Measurements from ENCODE around the gene SLC45A1.
"Not testable (repeated sequence)": the region's sequence is repeated elsewhere in the genome, so short reads cannot be mapped to it uniquely, and the experiment has no call there.

SLC45A1 gene

DNA sequence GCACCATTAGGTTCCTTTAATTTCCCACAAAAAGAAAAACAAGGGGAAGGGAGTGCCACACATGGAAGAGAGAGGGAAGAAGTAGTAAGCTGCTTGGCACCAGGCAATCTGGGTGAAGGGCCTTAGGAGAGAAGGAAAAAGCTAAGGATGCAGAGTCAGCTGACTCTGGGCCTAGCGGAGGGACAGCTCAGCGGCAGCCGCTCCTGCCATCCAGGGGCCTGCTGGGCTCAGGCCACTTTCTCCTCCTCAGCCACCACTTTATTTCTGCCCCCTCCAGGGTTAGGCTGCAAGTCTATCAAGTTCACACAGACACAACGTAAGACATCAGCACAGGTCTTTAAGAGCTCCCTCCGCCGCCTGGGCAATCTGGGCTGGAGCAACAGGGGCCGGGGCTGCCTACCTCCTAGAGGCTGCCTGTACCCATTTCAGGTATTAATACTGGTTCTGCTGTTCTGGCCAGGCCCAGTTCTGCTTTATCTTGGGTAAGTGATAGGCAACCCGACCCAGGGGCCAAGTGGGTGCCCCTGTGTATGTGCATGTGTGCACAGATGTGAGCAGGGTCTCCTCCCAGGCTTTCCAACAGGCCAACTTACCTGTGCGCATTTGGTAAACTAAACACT lies 53.6 kb downstream of the SLC45A1 start:
- DNase-seq: no peak

DNA sequence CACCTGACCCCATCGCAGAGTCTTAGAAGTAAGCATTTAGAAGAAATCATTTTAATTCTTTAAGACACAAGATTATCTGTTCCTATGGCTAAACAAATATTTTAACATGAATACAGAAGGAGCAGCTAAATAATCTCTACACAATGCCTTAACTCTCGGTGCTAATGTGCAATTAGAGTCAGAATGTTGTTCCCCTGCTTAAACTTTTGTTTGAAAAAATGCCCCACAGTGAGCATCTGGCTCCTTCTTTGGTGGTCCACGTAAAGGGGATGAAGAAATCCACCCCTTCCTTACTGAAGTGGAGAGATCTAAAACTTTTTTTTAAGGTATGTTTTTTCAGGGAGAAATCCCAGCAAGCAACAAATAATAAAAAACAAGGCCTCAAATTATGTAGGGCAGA lies 55.2 kb downstream of the SLC45A1 start:
- DNase-seq: no peak

DNA sequence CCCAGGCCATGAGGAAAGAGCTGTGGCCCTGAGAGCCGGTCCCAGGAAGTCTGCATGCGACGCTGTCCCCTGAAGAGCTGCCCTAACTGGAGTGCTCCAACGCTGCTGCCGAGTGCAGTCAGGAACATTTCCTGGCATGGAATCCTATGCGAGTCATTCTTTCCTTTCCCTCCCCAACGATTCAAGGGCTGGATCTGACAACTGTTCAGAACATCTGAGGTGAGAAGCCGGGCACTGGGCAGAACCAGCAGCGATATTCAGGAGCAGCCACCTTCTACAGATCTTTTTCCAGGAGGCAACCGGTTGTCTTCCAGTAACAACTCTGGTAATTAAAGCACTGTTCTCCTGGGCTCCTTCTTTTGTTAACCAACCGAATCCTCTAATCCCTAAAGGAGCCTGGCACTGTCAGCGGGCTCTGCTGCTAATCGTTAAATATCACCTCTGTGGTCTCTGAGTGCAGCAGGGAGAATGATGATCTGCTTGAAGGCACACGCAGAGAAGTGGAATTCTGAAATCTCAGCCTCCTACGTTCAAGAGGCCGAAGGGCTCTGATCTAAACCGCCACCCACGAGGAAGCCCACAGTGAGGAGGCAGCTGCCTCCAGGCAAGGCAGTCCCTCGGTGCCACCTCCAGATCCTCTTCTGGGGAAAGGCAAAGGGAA lies 55.8 kb downstream of the SLC45A1 start:
- no peak for DNase-seq

DNA sequence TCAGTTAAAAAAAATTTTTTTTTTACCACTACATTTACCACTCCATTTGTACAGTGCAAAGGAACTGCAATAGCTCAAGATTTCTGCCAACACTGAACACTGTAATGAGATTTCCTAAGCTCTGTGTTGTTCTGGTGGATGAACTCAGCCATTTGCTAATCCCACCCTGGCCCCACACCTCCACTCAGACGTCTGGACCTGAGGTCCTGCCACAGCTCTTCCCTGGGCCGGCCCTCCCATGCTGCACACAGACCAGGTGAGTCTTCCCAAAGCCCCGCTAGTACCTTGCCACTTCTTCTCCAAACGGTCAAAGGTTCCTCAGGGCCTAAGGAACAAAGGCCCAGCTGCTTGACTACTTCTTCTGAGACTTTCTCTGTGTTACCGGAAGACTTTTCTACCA lies 56.4 kb downstream of the SLC45A1 start:
- DNase-seq: no peak

DNA sequence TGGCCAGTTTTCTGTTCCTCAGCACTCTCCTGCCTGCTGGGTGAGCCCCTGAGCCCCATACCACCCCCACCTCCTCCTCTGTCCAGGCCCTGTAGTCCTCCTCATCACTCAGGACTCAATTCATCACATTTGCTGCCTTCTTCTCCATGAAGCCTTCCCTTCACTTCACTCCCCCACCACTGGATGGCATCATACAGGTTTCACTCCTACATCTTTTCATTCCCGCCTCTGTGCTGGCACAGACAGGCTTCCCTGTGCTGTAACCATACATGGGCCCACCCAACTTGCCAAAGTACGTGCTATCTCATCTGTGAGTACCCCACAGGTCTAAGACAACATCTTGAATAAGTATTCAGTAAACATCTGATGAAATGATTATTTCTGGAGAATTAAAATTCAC lies 56.9 kb downstream of the SLC45A1 start:
- peak; percentile 20 for DNase-seq

DNA sequence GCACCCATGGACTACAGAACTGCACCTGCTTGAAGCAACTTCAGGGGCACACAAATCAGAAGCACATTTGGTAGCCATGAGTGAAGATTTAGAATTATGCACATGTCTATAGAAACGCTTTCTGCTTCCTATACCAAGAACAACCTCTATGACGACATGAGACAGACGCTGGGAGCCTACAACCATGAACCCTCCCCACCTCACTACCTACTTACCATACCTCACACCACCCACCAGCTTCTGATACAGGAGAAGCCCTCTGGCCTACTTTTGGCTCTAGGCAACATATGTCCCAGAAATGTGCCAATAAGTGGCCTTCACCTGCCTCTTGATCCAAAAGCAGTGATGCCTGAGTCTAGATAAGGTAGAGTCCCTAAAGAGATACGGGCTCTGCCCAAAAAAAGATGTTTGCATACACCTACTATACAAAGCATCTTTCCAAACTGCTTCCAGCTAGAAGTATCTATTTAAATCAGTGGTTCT lies 58.5 kb downstream of the SLC45A1 start:
- DNase-seq: no peak

DNA sequence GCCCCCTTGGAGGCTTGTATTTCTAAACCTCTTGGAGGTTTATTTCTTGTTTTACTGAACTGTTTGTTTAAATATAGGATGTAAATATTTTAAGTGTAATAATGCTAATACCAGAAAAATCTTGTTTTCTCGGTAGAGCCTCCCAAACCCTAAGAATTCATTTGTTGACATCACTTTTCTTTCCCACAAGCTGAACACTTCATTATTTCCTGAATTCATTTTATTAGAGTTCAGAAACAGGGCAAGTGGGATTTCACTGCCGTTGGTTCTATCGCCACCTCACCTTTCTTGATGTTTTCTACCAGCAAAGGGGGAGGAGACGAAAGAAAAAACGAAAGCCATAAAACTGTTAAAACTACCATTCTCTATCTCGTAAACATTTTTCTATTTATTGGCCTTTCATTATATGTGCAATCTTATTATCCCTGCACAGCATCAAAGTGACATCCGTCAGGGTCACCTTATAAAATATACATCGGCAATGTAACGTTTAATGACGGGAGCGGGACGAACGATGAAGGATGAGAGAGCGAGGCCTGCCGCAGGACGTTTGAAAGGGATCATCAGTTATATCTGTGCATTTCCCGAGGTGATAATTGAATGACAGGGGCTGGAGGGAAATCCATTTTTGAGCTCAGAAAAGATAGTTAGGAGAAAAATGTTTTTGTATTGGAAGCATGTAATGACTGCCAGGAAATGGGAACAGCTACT lies 59.5 kb downstream of the SLC45A1 start:
- DNase-seq: no peak

DNA sequence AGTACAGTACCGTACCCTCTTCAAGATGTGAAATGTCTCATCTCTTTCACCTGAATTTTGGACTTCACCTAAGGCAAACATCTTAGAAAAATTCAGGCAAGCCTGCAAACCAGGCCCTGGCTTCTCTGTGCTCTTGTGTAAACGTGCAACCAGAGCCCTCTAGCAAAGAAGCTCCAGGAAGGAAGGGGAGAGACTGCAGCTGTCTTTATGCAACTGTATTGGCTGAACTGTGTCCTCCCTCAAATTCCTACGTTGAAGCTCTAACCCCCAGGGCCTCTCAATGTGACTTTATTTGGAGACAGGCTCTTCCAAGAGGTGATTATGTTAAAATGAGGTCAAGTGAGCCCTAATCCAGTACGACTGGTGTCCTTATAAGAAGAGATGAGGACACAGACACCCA lies 60.3 kb downstream of the SLC45A1 start:
- DNase-seq: no peak

DNA sequence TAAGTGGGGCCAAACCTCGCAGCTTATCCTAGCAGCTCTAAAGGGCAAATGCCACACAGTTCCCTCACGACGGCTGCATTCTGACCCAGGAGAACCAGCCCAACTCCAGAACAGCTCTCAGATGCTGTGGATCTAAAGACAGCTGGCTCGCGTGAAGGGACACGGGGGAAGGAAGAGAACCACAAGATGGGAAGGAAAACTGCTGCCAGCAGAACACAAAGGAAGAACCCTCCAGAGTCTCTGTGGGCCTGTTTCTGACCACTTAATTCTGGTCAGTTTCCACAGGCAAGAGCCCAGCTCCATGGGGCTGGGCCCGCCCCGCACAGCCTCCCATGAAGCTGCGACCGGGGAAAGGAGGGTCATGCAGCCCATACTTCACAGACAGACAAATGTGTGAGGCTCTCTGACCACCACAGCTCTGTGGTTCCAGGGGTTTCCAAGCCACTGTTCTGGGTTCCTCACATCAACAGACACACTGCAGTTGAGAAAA lies 61.1 kb downstream of the SLC45A1 start:
- no peak for DNase-seq

DNA sequence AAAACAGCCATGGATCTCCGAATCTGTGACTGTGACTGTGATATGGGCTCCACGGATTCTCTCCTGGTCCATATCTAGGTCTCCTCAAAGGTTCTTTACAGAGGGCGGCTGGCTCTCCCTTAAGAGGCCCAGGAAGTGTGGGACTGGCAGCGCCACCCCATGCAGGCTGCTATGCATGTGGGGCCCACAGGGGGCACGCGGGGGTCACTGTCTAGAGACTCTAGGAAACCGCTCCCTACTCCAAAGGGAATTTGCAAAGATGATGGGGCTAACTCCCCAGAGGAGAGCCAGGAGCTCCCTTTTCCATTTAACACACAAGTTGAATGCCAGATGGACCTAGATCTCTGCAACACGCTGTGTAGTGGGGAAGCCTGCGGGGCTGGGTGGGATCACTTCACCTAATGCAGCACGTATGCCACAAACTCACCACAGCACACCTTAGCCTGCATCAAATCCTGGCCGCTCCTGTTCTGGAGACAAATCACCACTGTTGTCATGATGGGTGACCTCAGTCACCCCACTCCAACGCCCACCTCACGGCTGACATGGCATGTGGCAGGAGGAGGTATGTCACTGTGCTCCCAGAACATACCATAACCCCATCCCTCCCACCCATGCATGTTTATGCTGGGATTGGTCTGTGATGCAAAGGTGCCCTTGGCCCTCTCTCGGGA lies 61.7 kb downstream of the SLC45A1 start:
- no peak for DNase-seq

DNA sequence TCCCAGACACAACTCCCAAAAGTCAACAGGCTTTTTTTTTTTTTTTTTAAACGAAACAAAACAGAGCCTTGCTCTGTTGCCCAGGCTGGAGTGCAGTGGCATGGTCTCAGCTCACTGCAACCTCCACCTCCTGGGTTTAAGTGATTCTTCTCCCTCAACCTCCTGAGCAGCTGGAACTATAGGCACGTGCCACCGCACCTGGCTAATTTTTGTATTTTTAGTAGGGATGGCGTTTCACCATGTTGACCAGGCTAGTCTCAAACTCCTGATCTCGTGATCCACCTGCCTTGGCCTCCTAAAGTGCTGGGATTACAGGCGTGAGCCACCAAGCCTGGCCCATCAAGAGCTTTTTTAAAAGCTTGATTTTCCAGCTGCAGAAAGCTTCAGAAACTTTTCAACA lies 62.4 kb downstream of the SLC45A1 start:
- DNase-seq: not testable (repeated sequence)

DNA sequence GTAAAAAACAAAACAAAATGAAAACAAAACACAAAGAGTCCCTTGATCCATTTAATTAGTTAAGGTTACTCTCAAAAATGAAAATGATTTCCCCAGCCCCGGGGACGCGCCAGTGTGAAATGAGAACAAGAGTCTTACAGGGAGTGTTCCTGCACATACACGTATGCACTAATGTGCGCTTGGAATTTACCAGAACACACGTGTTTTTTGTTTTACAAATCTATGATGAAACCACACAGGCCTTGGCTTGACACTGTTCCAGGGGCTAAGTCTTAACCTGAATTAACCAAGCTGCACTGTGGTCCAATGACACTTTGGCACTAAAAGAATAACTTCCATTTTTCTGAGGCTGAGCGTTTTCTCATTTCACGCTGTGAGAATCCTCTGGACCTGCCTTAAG lies 63.7 kb downstream of the SLC45A1 start:
- DNase-seq: no peak

DNA sequence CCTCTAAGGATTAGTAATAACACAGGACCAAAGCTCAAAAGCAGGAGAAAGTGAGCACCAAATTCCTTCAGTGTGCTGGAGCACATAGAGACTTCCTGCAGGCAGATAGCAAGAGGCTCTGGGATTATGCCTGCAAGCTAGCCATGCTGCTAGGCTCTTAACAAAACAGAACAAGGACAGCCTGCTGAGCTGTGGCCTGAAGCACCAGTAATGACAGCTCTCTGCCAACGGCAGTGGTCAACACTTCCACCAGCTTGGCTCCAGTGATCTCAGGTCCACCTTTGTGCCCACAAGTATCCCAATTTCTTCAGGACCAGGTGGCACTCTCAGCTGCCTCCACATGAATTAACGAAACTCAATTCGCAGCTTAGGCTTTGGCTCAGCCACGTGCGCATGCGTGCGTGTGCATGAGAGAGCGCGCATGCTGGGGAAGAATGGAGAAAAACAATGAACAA lies 64.2 kb downstream of the SLC45A1 start:
- DNase-seq: no peak

DNA sequence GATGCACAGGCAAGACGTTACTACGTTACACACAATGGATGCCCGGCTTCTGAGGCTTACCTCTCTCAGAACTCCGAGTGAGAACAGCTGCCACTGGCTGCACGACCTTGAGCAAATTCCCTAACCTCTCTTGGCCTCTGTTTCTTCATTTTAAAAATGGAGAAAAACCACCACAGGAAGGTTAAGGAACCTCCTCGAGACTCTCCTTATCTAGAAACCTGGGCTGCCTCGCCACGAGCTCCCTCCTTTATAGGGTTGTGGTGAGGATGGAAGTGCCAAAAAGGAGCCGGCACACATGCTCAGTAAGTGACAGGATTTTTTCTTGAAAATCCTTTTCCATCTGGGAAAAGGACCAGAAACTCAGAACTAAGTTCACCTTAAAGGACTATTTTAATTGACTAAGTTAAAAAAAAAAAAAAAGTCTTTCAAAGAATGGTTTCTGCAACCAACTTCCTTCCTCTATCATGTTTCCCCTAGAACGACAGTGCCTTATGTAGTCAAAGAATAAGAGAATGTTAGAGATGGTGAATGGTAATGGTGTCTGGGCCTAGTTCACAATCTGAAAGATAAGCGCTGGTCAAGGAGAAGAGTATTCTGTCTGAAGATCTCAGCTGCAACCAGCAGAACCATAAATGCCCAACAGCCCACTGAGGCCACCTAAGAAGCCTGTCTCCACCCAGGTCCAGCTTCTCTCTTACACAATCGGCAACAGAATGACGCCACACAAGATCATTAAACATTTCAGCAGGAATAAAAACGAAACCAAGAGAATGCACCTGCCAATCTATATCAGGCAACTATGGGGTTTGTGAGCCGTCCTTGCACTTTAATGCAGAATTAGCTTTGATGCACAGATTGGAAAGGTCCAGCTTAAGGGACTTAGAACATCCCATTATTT lies 64.9 kb downstream of the SLC45A1 start:
- peak; percentile 16 for DNase-seq

DNA sequence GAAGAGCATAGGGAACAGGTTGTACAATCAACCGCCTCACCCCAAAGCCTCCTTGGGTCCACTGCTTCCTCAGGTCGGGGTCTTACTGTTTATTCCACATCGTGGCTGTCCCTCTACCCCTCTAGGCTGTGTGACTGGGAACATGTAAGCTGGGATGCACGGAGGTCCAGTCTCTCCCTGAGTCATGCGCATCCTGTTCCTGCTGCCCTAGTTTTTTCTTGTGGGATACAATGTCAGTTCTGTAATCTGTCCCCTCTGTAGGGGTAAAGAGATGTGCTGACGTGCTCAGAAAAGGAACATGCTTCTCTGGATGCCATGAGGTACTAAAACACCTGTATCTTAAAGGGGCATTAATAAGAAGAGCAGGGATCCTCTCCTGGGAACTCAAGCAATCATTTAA lies 66.2 kb downstream of the SLC45A1 start:
- no peak for DNase-seq

DNA sequence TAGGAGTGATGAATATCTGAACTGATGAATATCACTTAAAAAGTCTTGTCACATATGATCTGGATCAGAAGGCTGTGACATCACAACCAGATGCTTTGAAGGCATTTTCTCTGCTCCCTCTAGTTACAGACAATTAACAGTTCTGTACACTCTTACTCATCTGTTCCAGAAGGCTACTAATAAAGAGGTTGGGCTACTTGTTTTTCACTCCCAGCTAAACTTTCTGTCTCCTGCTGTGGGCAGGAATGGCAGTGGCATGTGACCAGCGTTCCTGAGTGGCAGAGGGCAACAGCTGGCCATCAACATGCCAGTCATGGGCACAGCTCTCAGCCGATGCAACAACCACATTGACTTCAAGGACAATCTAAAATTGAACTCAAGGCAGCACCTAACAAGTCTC lies 66.7 kb downstream of the SLC45A1 start:
- no peak for DNase-seq

DNA sequence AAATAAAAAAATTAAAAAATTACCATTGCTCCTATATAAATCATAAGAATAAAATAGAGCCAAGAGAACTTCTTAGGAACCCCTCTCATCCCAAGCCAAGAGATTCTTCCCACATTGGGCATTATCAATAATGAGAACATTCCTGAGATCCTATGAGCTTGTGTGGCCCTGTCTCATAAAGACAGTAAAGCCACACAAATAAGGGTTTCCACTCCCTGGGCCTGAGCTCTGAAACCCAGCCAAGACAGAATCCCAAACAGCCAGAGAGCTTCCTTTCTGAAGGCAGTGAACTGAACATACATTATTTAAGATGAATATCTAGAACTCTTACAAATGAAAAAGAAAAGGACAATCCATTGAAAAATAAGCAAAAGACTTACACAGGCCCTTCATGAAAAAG lies 68.3 kb downstream of the SLC45A1 start:
- DNase-seq: no peak

DNA sequence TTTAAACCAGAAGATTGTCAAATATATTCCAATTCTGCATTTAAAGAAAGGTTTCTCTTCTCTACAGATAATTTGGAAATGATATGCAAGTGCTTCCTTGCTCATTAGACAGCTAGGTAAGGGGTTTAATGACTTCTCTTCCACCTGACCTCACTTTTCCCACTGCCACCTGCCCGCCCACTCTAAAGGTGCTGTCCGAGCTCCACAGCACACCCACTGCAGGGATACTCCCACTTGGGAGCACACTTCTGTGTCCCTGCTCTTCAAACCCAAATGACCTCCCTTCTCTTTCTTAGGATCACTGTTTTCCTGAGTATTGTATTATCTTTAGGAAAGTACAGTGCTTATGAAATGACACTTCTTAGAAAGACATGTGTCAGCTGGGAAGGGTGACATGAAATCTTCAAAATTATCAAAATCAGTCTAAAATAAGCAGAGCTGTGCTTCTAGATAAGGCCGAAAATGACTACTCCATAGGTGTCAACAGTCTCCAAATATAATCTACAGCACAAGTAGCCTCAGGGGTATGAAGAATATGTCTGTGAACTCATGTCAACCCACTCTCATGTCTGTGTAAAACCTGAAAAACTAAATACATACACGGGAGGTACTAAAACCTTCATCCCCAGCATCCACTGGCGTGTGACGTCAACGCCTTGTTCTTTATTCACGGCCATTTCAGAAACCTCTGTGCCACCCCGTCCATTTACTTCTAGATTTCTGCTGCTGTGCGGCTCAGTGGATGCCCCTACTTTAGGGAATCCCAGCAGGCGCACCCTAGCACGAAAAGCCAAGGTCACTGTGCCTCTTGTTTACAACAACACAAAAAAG lies 71.0 kb downstream of the SLC45A1 start:
- DNase-seq: no peak

DNA sequence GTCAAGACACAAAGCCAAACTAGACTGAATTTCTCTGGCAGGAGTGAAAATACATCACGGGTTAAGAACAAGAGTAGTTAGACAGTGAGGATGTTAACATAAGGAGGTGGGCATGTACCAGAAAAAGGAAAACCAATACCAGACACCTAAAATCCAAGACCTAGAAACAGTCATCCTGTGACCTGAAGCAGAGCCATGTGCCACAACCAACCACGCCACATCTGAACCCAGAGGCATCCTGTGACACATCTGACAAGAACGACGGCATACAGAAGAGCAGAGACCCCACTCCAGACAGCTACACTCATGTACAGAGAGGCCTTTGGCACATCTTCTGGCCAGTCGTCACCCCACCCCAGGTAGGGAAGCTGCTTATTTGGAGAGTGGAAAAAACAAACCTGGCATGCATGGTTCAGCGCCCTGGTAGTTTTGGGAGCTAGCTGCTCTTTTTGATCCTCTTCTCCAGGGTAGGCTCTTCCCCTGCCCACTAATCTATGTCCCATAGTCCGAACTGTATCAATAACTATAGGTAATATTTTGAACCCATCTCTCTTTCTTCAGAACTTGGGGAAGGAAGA lies 72.1 kb downstream of the SLC45A1 start:
- no peak for DNase-seq

DNA sequence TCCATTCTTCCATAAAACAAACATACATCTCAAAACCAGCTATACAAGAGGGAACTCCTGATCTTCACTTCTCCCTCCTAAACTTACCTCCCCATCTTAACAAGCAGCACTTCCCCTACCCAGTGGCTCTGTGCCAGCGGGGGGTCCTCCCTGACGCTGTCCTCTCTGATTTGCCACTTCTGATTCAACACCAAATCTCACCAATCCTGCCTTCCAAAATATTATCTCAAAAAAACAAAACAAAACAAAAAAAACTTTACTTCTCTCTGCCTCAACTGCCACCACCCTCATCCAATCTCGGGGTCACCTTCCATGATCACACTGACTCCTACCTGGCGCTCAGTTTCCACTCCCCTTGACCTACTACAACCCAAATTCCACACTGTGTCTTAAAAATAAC lies 72.8 kb downstream of the SLC45A1 start:
- DNase-seq: no peak

DNA sequence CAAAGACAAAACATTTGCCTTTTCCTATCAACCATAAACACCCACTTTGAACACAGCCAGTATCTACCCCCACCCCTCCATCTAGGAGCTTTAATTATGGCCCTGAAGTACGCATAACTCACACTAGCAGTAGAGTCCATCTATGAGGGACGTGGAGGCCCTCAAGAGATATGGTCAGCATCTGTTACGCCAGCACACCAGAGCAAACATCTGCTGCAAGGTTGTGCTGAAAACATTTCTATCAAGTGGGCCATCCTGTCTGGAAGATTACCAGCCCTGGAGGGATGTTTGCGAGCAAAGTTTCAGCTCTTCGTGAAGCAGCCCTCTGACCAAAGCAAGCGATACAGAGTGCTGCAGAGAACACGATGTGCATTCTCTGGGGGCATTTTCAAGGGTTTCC lies 74.6 kb downstream of the SLC45A1 start:
- no peak for DNase-seq

All from CD4-positive, alpha-beta T cell treated with Interleukin-12 subunit alpha and Interleukin-12 subunit beta, for 1 hour (primary cell).